A549 (cell line): ENCODE results near the gene CSNK1E. TPM values are rescaled to one million over a fixed set of nuclear protein-coding genes. Genes with fewer than 3 reads are reported as not detected.

Source experiments
- ATAC-seq, 2 experiments: fragments of 200-7000 bp in 1 of 2; fragments of >200 bp in 1 of 2; cut with Nextera tagmentation in 1 of 2; cut with Tn5 transposase in 1 of 2; 3 replicates each; pipeline versions ENCODE4 v1.8.0 to v1.9.1; 2018 to 2020; ENCODE audit warnings: mild to moderate bottlenecking in 1 of 2, moderate library complexity in 1 of 2
- CTCF ChIA-PET: fragments of 300-600 bp; sonication (Branson Sonifier 250); formaldehyde crosslinking; extraction: SDS; loops from one replicate; lab custom pipeline; 2021; ENCODE audit warnings: antibody characterized with exemption, inconsistent platforms; lab: Yijun Ruan, JAX
- POLR2A ChIA-PET: fragments of 350-600 bp; formaldehyde crosslinking; extraction: SDS; loops from one replicate; lab custom pipeline; 2021; ENCODE audit warnings: antibody characterized with exemption, inconsistent platforms; lab: Yijun Ruan, JAX
- DNase-seq, 2 experiments: peaks; one replicate each; pipeline versions ENCODE4 v3.0.0 to v3.0.0-alpha.2; 2011 to 2016; ENCODE audit warnings: low read depth in 1 of 2, low spot score in 1 of 2
- FAIRE-seq: peaks from 2 replicates; lab custom pipeline; 2011; peaks lifted over from hg19 to GRCh38; lab: Jason Lieb, UNC
- H3K27ac ChIP-seq, 2 experiments: fragments of >200 bp; sonication (Bioruptor Twin); formaldehyde crosslinking; 3 replicates each; pipeline ENCODE4 v1.5.1; 2016 to 2017
- H3K4me1 ChIP-seq: fragments of >200 bp; sonication (Bioruptor Twin); formaldehyde crosslinking; 3 replicates; pipeline ENCODE4 v1.6.1; 2016
- H3K4me2 ChIP-seq: fragments of >200 bp; sonication (Bioruptor Twin); formaldehyde crosslinking; 3 replicates; pipeline ENCODE4 v1.6.1; 2016
- H3K4me3 ChIP-seq: fragments of >200 bp; sonication (Bioruptor Twin); formaldehyde crosslinking; 3 replicates; pipeline ENCODE4 v1.5.1; 2016
- H3K9me3 ChIP-seq: fragments of >200 bp; sonication (Bioruptor Twin); formaldehyde crosslinking; 3 replicates; pipeline ENCODE4 v1.6.1; 2016
- ATOH8 ChIP-seq: fragments of 250-450 bp; sonication (Bioruptor Pico); IDR thresholded peaks from 2 replicates; pipeline ENCODE4 v1.5.0; 2020; ENCODE audit warnings: low read depth, mild to moderate bottlenecking, moderate library complexity
- BCL3 ChIP-seq: fragments of >200 bp; sonication (Bioruptor Twin); formaldehyde crosslinking; IDR thresholded peaks from 3 replicates; pipeline ENCODE4 v1.6.1; 2016
- CBX2 ChIP-seq: fragments of 200-600 bp; sonication (generic); IDR thresholded peaks from 2 replicates; pipeline ENCODE4 v1.6.1; 2016; ENCODE audit warnings: low read depth, mild to moderate bottlenecking, borderline replicate concordance
- CEBPB ChIP-seq, 2 experiments: fragments of >200 bp in 1 of 2; sonication (Bioruptor Twin) in 1 of 2; formaldehyde crosslinking in 1 of 2; IDR thresholded peaks; 2 replicates each; pipeline ENCODE4 v1.6.1; 2012 to 2016
- CHD4 ChIP-seq: fragments of 200-600 bp; sonication (generic); IDR thresholded peaks from 2 replicates; pipeline ENCODE4 v1.6.1; 2016; ENCODE audit warnings: antibody characterized with exemption, mild to moderate bottlenecking, borderline replicate concordance
- EHF ChIP-seq: fragments of 250-450 bp; sonication (Bioruptor Pico); IDR thresholded peaks from 2 replicates; pipeline ENCODE4 v1.5.0; 2020; ENCODE audit warnings: mild to moderate bottlenecking
- EHMT2 ChIP-seq: fragments of 200-600 bp; sonication (generic); IDR thresholded peaks from 2 replicates; pipeline ENCODE4 v1.6.1; 2016; ENCODE audit warnings: antibody characterized with exemption, low read depth, mild to moderate bottlenecking, moderate library complexity
- FOSB ChIP-seq: fragments of 250-450 bp; sonication (Bioruptor Pico); IDR thresholded peaks from 2 replicates; pipeline ENCODE4 v1.5.0; 2020; ENCODE audit warnings: mild to moderate bottlenecking, moderate library complexity
- GATA3 ChIP-seq: IDR thresholded peaks from 2 replicates; pipeline ENCODE4 v1.6.1; 2012; ENCODE audit warnings: borderline replicate concordance
- HDAC2 ChIP-seq: fragments of 200-600 bp; sonication (generic); IDR thresholded peaks from 2 replicates; pipeline ENCODE4 v1.6.1; 2016
- HES2 ChIP-seq: fragments of >200 bp; sonication (Bioruptor Twin); formaldehyde crosslinking; IDR thresholded peaks from 2 replicates; pipeline ENCODE4 v1.6.1; 2016
- HOXB13 ChIP-seq: fragments of 250-450 bp; sonication (Bioruptor Pico); IDR thresholded peaks from 2 replicates; pipeline ENCODE4 v1.5.0; 2020; ENCODE audit warnings: low read depth, mild to moderate bottlenecking, moderate library complexity
- HOXB5 ChIP-seq: fragments of 250-450 bp; sonication (Bioruptor Pico); IDR thresholded peaks from 2 replicates; pipeline ENCODE4 v1.5.0; 2020; ENCODE audit warnings: mild to moderate bottlenecking, moderate library complexity
- JUNB ChIP-seq: fragments of >200 bp; sonication (Bioruptor Twin); formaldehyde crosslinking; IDR thresholded peaks from 2 replicates; pipeline ENCODE4 v1.6.1; 2016
- KDM5A ChIP-seq: fragments of 200-600 bp; sonication (generic); IDR thresholded peaks from 2 replicates; pipeline ENCODE4 v1.6.1; 2016; ENCODE audit warnings: antibody characterized with exemption, mild to moderate bottlenecking
- MAX ChIP-seq: IDR thresholded peaks from 2 replicates; pipeline ENCODE4 v1.6.1; 2012
- MYC ChIP-seq: IDR thresholded peaks from 2 replicates; pipeline ENCODE4 v1.6.1; 2012; ENCODE audit warnings: mild to moderate bottlenecking, inconsistent platforms, low read length, improper control_type of control experiment, borderline replicate concordance
- NFE2L2 ChIP-seq: fragments of 150-350 bp; conservative IDR thresholded peaks from 2 replicates; pipeline ENCODE4 v1.6.1; 2014; ENCODE audit warnings: low read length
- NPAS2 ChIP-seq: fragments of 250-450 bp; sonication (Bioruptor Pico); IDR thresholded peaks from 2 replicates; pipeline ENCODE4 v1.8.0; 2022; ENCODE audit warnings: mild to moderate bottlenecking, moderate library complexity, borderline replicate concordance
- NR3C1 ChIP-seq: fragments of >200 bp; sonication (Bioruptor Twin); formaldehyde crosslinking; IDR thresholded peaks from 3 replicates; pipeline ENCODE4 v1.6.1; 2017
- POLR2AphosphoS2 ChIP-seq: conservative IDR thresholded peaks from 2 replicates; pipeline ENCODE4 v1.6.1; 2012; ENCODE audit warnings: low read length, improper control_type of control experiment, inconsistent platforms
- RAD21 ChIP-seq, 2 experiments: fragments of >200 bp in 1 of 2; sonication (Bioruptor Twin) in 1 of 2; formaldehyde crosslinking in 1 of 2; IDR thresholded peaks in 1 of 2; conservative IDR thresholded peaks in 1 of 2; 2 replicates in 1 of 2; 3 replicates in 1 of 2; pipeline ENCODE4 v1.6.1; 2012 to 2018; ENCODE audit warnings: inconsistent platforms in 1 of 2
- RARB ChIP-seq: fragments of 250-450 bp; sonication (Bioruptor Pico); IDR thresholded peaks from 2 replicates; pipeline ENCODE4 v1.8.0; 2021; ENCODE audit warnings: mild to moderate bottlenecking, moderate library complexity
- REST ChIP-seq: fragments of 200-600 bp; sonication (generic); IDR thresholded peaks from 2 replicates; pipeline ENCODE4 v1.6.1; 2016; ENCODE audit warnings: antibody characterized with exemption, mild to moderate bottlenecking, moderate library complexity
- RFX5 ChIP-seq: fragments of 450-650 bp; IDR thresholded peaks from 2 replicates; pipeline ENCODE4 v1.7.1; 2014; ENCODE audit warnings: antibody characterized with exemption, mild to moderate bottlenecking, moderate library complexity
- SMC3 ChIP-seq: fragments of >200 bp; sonication (Bioruptor Twin); formaldehyde crosslinking; IDR thresholded peaks from 3 replicates; pipeline ENCODE4 v1.6.1; 2018; ENCODE audit warnings: inconsistent platforms
- TFCP2L1 ChIP-seq: fragments of 250-450 bp; sonication (Bioruptor Pico); IDR thresholded peaks from 2 replicates; pipeline ENCODE4 v1.5.0; 2021; ENCODE audit warnings: mild to moderate bottlenecking
- TP53 ChIP-seq: fragments of 250-450 bp; sonication (Bioruptor Pico); IDR thresholded peaks from 2 replicates; pipeline ENCODE4 v1.5.0; 2021; ENCODE audit warnings: mild to moderate bottlenecking, moderate library complexity
- ZC3H11A ChIP-seq: fragments of 450-650 bp; IDR thresholded peaks from 2 replicates; pipeline ENCODE4 v1.6.1; 2014; ENCODE audit warnings: antibody characterized with exemption, mild to moderate bottlenecking
- ZNF302 ChIP-seq: fragments of 250-450 bp; sonication (Bioruptor Pico); IDR thresholded peaks from 2 replicates; pipeline ENCODE4 v1.9.0; 2021; ENCODE audit warnings: inconsistent platforms, mild to moderate bottlenecking, moderate library complexity
- WGBS: methylation state at CpG from one replicate; pipeline ENCODE4 v1.1.6; 2017; ENCODE audit errors: missing lambda C conversion rate; 5-methylcytosine and 5-hydroxymethylcytosine counted together
- polyA plus RNA-seq, 4 experiments: library from polyadenylated mRNA; depleted of rRNA in 3 of 4; stranded (reverse); fragments of >200 nt; fragmentation: RNase III in 1 of 4; extraction: RNeasy Plus Mini Kit Qiagen cat#74134 plus additional on column Dnase treatment in 1 of 4; gene quantifications; 2 replicates in 3 of 4; 3 replicates in 1 of 4; pipeline ENCODE4 v1.2.3, GENCODE V29; 2011 to 2017

The CSNK1E gene
- polyA plus RNA-seq, 2 of the 4 experiments (the other 2 are of a cell fraction), result 59.3 to 60.9 TPM

- DNase-seq, result no peak
- FAIRE-seq, result no peak
- POLR2A ChIA-PET, result no interaction called here
- Histone ChIP-seq H3K4me3 (no peak overlapping the region), H3K4me1 (no peaks in the 10 kb centered on the region), H3K27ac (no peak overlapping the region), H3K9me3 (no peaks in the 10 kb centered on the region), H3K4me2 (no peak overlapping the region)
- 95% methylated on average over 22 of the region's 26 CpGs for WGBS
- ATAC-seq, result no peak
- CTCF ChIA-PET, result no interaction called here
- TF ChIP-seq RARB (no peak), CHD4 (no peak), POLR2AphosphoS2 (no peak), MYC (no peak), NFE2L2 (no peak), BCL3 (no peak), EHMT2 (no peak), ZC3H11A (no peak), CEBPB (IDR thresholded peaks at IDR 0.05) (no peak), KDM5A (no peak), RAD21 (conservative IDR thresholded peaks at IDR 0.05 in 1 of 2, IDR thresholded peaks at IDR 0.05 in 1 of 2) (no peak), RFX5 (no peak), HDAC2 (no peak), ATOH8 (CRISPR knock-in tag) (no peak), NPAS2 (CRISPR knock-in tag) (no peak), NR3C1 (no peak), TFCP2L1 (CRISPR knock-in tag) (no peak), FOSB (no peak)
Measured at GRCh38 chr22:38294193-38294592, 23.0 kb downstream of the CSNK1E start.

- 86% methylated on average over 9 of the region's 9 CpGs for WGBS
- no peaks in the 10 kb centered on the region for H3K9me3 ChIP-seq
- no peak overlapping the region for H3K4me2 ChIP-seq
- FAIRE-seq (no peak), DNase-seq (no peak), ATAC-seq (0 out of 6 replicates have a peak, but pooled peaks of 1 of the 2 experiments have one; percentile 9)
- no peaks in the 10 kb centered on the region for H3K4me1 ChIP-seq
- H3K27ac ChIP-seq, result no peak overlapping the region
- no peak for TF ChIP-seq HOXB13
- no peak for TF ChIP-seq TP53 (CRISPR knock-in tag)
- no peak for TF ChIP-seq CHD4
- TF ChIP-seq JUNB, result no peak
- TF ChIP-seq BCL3, result no peak
- no peak for TF ChIP-seq MAX
- TF ChIP-seq TFCP2L1 (CRISPR knock-in tag), result no peak
- no peak for TF ChIP-seq EHF (CRISPR knock-in tag)
- no peak for TF ChIP-seq HES2
- TF ChIP-seq CBX2, result no peak
- no peak for TF ChIP-seq SMC3
- TF ChIP-seq REST, result no peak
- TF ChIP-seq ZNF302 (CRISPR knock-in tag), result no peak
- TF ChIP-seq GATA3, result no peak
- TF ChIP-seq POLR2AphosphoS2, result no peak
- no peak for TF ChIP-seq HOXB5 (CRISPR knock-in tag)
- POLR2A ChIA-PET, result no interaction called here
- CTCF ChIA-PET, result no interaction called here
- H3K4me3 ChIP-seq, result no peak overlapping the region
Measured at GRCh38 chr22:38292694-38293093, 24.5 kb downstream of the CSNK1E start.
